Activated T-cell treated with anti-CD3 and anti-CD28 coated beads for 1 hour (primary cell): ENCODE measurements around the gene PARD3.

Source experiments
- DNase-seq: peaks from one replicate; pipeline ENCODE4 v3.0.0-alpha.2; 2020; ENCODE audit warnings: low read depth

PARD3 gene

DNA sequence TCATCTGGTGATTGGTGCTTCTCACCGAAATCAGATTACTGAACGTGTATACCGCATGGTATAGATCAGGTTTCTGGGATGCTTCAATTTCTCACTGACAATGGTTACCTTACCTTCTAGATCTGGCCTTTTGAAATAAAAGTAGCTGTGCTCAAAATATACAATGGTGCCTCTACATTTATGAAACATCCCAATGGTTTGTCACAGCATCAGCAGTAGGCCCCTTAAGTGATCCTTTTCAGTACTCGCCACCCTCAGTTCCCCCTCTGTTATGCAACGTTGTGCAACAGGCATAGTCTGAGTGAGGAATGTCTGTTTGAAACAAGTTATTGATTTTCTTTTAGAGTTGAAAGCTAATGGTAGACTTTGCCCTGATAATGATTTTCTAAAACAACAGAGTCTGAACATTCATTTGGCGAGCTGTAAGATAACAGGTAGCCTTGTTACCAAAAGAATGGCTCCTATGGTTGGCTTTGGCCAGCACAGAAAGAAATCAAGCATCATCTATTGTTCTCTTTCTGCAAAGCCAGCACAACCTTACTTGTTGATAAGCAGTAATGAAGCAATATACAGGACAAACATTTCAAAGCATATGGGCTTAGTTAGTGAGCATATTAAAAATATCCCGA, 693.9 kb downstream of the PARD3 start:
- DNase-seq: no peak

DNA sequence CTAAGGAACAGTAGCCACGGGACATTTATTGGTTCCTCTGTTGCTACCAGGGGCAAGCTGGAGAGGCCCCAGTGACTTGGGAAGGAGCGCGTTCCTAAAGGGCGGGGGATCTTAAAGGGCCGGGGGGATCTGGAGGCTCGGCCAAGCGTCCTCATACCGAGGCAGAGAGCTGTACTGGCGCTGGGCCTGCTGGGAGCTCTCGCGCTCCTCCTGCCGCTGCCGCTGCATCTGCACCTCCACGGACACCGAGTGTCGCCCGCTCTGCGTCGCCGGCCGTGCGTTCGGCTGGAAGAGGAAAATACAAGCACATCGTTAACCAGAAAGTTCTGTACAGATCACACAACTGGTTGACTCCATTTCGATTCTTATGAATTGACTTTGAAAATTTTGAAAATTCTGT, 695.6 kb downstream of the PARD3 start:
- DNase-seq: no peak

DNA sequence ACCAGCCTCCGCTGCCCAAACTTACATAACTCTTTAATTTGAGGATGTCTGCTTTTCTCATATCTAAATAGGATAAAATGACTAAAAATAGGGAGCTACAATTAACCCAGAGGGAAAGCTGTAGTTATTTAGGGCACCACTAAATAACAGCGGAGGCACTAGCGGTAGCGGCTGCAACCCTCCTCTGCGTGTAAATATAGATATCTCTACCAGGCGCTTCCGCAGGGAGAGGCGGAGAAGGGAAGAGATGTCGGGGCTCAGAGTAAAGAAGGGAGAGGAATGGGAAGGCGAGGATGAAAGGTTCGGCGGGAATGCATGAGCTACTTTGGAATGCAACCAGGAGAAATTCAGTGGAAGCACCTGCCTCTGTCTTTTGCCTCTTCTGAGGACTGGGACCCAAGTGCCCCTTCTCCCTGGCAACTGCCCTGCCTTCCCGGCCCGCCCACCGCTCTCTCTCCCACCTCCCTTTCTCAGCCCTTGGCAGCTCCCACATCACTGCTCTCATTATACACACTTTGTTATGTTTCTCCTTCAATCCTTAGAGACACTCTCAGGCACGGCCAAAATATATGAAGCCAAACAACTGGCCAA, 698.3 kb downstream of the PARD3 start:
- DNase-seq: no peak

DNA sequence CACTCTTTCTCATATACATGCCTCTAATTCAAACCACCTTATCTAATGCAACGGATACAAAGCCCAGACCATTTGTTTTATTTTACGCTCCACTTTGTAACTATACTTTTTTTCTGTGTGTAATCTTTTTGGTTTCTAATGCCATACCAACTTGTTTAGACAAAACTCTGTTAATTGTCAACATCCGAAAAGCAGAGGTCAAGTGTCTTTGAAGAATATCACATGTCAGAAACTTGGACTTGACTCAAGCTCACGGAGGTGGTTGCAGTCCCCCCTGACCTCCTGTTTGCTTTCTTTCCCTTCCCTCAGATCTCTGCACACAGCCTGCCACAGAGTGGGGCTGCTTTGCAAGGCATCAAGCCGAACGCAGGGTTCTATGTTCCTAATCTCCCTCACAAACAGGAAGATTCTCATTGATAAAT, 698.9 kb downstream of the PARD3 start:
- DNase-seq: no peak

DNA sequence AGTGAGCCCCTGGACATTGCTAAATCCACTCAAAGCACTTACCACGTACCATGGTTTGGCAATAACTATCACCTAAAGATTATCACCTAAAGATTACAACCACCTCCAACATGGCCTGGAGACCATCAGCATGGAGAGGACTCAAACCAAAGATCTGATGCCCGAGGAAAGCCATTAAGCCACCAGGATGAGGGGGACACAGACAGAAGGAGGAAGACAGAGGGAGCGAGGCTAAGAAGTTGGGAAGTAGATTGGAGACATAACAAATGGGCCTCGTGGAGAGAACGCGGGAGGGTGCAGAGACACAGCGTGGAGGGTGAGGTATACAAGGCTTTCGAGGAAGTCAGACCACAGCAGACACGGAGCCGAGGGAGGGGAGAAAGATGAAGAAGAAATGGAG, 700.2 kb downstream of the PARD3 start:
- no peak for DNase-seq

DNA sequence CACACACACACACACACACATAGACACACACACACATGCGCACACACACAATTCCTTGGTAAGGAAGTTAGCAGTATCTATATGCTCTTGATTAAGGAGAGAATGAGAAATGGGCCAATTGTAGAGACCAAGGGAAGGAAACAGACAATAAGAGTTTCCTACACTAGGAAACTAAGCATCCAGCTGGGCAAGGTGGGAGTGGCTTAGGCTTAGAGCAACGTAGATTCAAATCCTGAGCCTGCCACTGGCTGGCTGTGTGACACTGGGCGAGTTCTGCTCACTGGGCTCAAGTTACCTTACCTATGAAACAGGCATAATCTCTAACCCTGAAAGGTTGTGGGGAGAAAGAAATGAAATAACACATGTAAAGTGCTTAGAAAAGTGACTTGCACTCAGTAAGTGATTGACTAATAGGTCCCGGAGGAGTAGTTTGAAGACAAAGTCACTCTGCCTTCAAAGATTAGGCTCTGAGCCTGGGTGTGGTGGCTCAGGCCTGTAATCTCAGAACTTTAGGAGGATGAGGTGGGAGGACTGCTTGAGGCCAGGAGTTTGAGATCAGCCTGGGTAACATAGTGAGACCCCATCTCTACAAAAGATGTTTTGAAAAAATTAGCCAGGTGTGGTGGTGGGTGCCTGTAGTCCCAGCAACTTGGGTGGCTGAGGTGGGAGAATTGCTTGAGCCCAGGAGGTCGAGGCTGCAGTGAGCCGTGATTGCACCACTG, 701.4 kb downstream of the PARD3 start:
- no peak for DNase-seq

DNA sequence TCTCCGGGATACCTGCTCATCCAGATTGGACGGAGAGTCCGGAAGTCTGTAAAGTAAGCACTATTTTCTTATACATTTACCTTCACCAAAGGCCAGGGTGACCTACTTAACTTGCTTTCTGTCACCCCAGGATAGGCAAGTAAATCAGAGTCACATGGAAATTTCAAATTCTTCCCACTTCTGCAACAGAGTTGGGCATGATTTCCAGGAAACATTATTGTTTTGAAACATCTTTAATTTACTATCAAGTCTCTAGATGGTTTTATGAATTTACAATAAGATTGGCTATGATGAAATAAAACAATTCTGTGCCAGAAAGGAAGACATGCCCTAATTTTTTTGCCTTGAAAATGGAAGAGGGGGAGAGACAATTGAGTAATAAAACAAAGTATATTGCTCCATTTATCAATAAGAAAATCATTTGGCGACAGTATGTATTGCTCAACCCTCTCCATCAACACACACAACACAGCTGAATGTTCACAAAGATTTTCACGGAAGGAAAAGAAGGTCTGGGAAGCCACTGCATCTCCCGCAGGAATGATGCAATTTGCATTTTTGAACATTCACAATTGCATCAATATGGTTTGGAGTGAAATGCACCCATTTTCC, 702.8 kb downstream of the PARD3 start:
- DNase-seq: no peak

DNA sequence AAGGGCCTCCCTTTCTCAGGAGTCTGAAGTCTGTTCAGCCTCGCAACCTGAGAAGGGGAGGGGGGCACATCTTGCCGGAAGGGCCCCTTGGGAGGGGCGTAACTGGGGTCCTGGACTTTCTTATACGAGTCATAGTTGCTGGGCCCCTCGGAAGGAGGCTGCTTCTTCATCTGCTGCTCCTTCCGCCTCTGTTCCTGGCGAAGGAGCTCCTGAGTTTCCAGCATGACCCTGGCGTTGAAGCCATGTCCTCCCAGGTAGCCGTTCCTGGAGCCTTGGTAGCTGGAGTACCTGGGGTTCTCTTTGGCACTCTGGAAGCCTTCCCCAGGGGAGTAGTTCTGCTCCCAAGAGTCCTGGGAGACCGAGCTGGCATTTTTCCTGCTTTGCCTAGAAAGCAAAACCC, 703.9 kb downstream of the PARD3 start:
- DNase-seq: no peak

DNA sequence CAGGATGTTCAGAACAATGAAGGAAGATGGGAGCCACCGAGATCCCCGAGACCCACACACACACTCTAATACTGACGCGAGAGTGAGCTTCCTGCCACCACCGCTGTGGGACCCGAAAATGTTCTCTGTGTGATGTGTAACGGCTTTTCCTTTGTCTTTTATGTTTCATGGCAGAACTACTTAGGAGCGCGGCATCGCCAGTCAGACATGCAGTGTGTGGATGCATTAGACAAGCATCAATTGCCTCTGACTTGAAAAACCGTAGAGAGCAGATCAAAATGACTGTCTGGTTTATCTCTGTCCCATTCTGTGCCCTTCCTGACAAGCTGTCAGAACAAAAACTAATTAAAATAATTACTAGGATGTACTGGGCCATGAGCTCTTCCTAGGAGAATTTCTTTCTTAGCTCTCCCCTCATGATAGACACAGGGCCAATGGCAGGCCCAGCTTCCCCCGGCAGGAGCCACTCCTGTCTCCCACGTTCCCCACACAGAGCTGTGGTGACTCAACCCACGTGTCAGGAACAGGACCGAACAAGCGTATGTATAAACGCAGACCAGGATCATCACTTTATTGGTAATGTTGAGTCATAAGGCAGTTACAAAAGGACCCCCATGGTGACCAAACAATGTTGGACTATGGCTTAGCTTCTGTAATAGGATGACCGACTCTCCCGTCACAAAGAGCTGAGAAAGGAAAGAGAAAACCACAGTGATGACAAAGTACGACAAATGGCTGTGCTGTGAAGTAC, 705.0 kb downstream of the PARD3 start:
- DNase-seq: no peak

DNA sequence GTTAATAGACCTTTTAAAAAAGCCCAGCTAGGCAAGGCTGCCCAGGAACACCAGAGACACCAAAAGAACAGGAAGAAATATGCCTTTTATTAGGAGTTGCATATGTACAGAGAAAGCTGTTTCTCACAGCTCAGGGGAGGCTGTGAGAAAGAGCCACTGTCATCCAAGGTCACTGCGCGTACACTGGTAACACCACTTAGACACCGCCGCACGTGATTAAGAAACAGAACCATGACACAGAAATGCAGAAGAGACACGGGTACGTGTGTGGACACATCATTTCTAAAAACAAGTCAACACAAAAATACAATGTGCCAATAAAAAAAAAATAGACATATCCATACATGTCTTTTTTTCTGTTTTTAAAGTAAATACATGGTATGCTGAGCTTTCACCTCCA, 705.6 kb downstream of the PARD3 start:
- no peak for DNase-seq

DNA sequence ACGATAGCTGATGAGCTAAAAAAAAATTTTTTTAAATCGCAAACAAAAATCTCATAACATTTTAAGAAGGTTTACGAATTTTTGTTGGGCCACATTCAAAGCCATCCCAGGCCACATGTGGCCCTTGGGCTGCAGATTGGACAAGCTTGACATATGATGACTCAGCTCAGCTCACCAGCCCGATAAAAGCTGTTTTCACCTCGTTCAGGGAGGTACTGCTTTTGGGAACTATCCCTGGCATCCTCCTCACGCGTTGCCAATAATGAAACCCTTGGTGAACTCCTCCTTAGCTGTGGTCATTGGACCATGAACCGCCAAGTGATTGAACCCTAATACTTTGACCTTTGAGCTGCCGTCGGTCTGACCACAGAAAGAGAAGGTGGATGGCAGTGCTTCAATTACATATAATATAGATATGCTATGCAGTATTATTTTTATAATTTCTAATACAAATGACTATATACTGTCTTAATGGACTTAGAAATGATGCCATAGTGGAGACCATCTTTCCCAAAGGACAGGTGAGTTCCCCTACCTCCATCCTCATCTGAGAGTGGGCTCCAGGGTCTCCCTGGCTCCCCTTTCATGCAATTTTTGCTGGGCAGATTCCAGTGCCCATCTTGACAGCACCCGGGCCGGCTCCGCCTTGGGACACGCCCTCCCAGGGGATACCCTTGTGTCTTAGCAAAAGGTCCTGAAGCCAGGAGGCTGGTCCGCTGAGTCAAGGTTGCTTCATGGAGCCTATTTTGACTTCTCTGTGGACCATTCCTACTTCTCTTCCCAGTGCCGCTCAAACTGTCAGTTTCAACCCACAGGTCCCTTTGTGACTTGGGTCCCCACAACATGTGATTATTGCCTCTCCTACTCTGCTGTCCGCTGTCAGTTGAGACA, 707.2 kb downstream of the PARD3 start:
- DNase-seq: no peak

DNA sequence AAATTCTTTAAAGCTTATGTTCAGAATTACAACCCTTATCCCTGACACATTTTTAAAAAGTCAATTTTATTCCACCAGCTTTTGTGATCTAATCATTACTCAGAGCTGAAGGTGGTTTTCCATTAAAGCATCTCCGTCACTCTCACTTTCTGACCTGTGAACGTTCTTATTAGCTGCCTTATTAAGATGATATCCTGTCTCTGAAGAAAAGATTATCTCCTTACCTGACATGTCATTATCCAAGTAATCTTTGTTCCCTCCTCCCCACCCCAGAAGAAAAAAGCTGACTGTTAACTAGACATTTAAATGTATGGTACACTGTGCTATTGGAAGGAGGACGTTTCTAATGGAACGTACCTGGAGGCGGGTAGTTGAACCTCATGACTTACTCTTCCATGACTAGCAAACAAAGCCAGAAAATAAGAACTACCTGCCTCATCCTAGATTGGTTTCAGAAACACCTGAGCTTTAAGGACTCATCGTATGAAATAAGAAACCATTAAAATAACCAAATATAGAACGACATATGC, 708.7 kb downstream of the PARD3 start:
- no peak for DNase-seq

DNA sequence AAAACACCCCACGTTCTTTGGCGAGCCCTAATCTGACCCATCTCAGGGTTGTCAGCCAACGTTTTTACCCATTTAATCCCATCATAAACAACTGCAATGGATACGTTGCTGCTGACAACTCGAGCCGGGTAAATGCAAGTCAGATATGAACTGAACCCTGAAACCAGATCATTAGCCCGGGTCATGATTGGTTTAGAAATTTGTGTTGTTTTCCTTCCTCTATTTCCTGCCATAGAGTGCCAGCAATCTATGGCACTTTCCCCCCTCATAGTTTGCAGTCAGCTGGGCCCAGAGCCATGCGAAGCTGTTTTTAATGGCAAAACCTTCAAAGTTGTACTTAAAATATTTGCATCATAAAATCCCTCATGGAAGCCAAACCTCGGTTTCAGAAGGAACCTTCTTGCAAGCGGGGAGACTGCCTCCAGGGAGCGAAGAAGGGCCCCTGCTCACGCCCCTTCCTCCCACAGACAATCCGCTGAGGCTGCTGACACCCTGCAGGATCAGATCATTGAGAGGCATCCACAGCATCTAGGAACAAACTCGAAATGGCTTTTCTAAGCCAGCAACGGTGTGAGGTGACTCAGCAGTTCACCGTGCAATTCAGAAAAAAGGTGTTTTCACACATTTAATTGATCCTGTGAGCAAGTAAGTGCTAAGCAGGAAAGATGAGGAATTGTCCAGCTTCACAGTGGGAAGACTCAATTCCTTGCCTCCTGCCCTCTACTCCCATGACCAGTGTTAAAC, 710.1 kb downstream of the PARD3 start:
- no peak for DNase-seq

DNA sequence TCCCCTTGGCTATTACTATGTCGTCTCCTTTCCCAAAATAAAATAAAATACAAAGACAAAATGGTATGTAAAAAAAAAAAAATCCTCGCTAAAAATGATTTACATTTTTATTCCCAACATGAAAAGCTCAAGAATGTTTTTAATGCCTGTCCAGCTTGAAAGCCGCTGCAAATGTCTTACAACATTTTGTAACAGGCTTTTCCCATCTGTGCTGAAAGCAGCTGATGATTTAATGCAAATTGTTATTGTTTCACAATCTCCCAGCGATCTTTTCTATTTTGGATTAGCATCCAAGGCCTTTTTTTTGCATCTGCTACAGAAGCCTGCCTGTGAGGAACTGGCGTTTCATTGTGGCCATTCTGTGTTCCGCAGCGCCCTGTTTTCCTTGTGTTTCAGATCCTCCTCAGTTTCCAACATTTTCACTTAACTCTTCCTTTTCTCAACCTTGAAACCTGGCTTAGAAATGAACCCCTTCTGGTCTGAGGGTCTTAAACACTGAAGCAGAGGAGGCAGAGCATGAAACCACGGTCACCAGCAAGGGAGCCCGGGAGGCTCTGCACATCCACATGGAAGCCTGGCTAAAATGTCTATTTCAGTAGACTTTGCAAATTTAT, 712.1 kb downstream of the PARD3 start:
- DNase-seq: no peak

DNA sequence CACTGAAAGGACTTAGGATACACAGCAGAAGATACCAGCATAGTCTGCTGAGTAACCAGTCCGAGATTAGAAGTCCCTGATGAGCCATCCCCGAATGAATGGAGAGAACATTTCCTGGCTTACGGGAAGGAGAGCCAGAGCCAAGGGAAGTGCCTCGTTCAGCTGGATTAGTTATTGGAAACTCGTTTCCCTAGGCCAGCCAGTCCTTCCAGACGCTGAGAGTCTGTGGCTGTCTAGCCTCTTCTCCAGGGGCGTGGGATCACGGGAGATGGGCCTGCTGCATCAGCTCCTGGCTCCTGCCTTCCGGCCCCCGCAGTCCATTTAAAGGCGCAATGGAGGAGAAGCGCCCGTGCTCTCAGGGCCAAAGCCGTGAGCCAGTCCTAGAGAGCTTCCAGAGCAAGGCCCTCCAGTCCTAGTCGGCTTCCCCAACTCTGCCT, 712.8 kb downstream of the PARD3 start:
- no peak for DNase-seq

DNA sequence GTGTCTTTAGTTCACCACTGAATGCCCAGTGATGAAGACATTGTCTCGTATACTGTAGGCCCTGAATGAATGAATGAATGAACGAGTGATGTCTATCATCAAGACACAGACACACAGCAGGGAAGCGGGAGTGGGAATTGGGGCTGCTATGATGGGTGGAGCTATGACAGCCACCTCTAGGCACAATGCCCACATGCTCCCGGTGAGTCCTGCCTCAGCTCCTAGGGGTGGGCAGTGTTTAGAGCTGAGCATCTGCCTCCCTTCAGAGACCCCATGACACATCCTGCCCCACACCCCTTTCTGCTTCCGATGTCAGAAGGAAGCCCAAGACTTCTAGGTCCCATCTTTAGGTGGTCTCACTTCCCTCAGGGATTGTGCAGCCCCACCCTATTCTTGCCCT, 714.1 kb downstream of the PARD3 start:
- no peak for DNase-seq

DNA sequence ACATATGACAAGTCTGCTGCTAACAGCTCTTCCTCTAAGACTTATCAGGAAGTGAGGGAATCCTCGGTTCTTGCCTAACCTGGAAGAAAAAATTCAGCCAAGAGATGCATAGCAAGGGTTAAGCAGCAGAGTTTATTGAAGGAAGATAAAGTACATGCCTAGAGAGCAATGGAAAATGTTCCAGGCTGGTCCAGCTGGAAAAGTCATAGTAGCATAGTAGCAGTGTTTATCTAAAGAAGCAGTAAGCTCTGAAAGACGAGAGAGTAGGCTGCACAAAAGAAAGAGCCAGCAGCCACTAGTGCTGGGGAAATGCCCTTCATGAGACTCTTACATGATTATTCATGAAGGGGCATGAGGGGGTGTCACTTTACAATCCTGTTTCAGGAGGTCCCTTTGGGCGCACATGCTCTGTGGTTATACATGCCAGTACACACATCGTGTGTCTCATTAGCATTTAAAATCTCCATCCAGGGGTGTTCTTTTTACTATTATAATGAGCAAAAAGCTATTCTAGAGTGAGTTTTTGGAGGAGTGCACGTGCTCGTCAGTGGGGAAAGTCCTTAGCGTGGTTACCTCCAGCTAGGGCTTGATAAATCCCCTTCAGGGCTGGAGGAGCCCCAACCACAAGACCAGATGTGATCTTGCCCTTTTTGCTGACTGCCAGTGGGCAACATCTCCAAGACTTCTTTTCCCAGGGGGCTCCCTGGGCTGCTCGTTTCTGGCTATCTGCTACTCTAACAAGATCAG, 716.1 kb downstream of the PARD3 start:
- no peak for DNase-seq

DNA sequence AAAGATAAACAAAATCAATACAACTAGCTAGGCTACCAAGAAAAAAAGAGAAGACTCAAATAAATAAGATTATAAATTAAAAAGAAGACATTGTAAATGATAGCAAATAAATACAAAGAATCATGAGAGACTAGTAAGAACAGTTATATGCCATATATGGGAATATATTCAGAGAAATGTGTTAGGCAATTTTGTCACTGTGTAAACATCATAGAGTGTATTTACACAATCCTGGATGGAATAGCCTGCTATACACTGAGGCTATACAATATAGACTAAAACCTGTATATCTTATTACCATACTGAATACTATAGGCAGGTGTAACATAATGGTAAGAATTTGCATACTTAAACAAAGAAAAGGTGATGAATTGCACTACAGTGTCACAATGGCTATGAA, 717.4 kb downstream of the PARD3 start:
- no peak for DNase-seq

DNA sequence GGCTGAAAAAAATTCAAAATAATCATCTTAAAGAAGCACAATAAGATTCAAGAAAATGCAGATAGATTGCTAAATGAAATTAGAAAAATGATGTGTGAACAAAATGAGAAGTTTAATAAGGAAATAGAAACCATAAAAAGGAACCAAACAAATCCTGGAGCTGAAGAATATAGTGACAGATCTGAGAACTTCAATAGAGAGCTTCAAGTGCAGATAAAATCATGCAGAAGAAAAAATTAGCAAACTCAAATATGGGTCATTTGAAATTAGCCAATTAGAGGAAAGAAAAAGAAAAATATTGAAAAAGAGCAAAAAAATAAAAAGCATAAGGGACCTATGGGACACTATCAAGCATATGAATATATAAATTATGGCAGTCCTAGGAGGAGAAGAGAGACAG, 720.1 kb downstream of the PARD3 start:
- DNase-seq: no peak
